HG02981 (cell line): ENCODE measurements around the gene YPEL1.
"Not testable (repeated sequence)": the region's sequence is repeated elsewhere in the genome, so short reads cannot be mapped to it uniquely, and the experiment has no call there.

Experiments used
- ATAC-seq: cut with Tn5 transposase; IDR thresholded peaks from one replicate; pipeline ENCODE4 v1.9.1; 2021; ENCODE audit warnings: mild to moderate bottlenecking, moderate library complexity; ENCODE audit not compliant: unreplicated experiment

The YPEL1 gene

DNA sequence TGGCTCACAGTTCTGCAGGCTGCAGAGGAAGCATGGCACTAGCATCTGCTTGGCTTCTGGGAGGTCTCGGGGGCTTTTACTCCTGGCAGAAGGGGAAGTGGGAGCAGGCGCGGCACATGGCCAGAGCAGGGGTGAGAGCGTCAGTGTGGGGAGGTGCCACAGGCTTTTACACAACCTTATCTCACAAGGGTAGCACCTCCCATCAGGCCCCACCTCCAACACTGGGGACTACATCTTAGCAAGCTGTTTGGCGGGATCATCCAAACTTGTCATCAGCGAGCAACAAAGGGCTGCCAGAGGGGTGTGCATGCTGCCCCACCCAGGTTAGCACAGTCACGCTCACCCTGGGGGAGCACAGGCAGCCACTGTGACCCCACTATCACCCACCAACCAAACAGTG, 18.9 kb upstream of the YPEL1 start:
- ATAC-seq = no peak

DNA sequence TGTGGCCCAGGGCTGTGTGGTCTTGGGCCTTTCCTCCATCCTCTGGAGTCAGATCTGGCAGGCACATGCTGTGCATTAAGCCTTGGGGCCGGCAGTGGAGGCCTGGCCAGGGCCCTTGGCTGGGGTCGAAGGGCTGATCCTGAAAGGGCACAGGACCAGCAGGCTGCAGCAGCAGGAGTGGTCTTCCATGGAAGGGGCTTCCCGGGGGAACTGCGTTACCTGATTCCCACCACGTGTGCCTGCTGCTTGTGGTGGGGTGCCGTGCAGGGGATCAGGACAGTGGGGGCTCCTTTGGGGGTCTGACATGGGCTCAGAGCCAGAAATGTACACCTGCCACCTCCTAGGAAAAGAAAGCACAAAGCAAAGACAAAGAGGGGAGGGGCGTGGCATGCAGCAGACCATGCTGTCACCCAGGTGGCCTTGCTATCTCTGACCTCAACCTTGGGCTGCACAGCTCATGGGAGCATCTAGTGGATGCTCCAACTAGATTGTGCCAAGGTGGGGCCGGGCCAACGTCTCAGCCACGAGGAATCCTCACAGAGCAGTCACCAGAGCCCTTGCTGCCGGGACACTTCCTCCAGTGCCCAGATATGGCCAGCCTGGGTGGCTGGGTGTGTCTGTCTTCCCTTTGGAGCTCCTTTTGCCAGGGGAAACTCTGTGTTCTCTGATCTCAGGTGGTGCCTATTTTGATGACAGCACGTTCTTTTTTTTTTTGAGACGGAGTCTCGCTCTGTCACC, 17.9 kb upstream of the YPEL1 start:
- no peak for ATAC-seq

GRCh38 chr22:21752276-21752675, 16.7 kb upstream of the YPEL1 start:
- ATAC-seq = no peak

- no peak for ATAC-seq
These were observed 10.4 kb upstream of the YPEL1 start for GRCh38 chr22:21745948-21746347.

DNA sequence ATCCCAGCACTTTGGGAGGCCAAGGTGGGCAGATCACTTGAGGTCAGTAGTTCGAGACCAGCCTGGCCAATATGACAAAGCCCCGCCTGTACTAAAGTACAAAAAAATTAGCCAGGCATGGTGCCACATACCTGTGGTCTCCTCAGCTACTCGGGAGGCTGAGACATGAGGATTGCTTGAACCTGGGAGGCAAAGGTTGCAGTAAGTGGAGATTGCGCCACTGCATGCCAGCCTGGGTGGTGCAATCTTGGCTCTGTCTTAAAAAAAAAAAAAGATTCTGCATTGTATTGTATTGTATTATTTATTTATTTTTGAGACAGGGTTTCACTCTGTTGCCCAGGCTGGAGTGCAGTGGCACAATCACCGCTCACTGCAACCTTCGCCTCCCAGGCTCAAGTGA, 9.3 kb upstream of the YPEL1 start:
- ATAC-seq = not testable (repeated sequence)

DNA sequence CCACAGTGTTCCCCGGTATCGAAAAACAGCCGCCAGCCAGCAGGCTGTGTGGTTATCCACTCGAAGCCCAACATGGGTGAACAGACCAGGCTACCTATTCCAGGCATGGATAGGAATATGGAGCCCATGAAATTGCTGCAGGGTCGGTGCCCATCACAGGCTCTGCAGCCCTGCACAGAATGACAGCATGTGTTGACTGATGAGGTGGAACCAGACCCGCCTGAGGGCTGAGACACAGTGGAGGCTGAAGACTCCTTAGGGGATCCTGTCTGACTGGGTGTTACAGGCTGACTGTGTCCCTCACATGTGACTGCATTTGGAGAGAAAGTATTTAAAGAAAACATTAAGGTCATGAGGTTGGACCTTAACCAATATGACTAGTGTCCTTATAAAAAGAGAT, 6.2 kb upstream of the YPEL1 start:
- ATAC-seq = no peak

- no peak for ATAC-seq
These were observed 5.5 kb upstream of the YPEL1 start for GRCh38 chr22:21741059-21741458.

GRCh38 chr22:21739828-21740377, 4.3 kb upstream of the YPEL1 start:
- ATAC-seq = no peak

GRCh38 chr22:21738966-21739365, 3.4 kb upstream of the YPEL1 start:
- ATAC-seq = no peak

GRCh38 chr22:21738081-21738480, 2.5 kb upstream of the YPEL1 start:
- ATAC-seq = no peak

DNA sequence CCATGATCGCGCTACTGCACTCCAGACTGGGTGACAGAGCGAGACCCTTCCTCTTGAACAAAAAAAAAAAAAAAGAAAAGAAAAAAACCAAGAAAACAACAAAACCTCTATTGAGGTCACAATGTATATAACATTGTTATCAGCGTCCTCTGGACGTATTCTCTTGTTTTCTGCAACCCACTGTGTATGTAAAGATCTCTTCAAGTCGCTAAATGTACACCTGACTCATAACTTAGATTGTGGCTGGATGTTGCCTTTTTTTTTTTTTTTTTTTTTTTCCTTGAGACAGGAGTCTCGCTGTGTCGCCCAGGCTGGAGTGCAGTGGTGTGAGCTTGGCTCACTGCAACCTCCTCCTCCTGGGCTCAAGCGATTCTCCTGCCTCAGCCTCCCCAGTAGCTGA, 1.4 kb upstream of the YPEL1 start:
- ATAC-seq = no peak

DNA sequence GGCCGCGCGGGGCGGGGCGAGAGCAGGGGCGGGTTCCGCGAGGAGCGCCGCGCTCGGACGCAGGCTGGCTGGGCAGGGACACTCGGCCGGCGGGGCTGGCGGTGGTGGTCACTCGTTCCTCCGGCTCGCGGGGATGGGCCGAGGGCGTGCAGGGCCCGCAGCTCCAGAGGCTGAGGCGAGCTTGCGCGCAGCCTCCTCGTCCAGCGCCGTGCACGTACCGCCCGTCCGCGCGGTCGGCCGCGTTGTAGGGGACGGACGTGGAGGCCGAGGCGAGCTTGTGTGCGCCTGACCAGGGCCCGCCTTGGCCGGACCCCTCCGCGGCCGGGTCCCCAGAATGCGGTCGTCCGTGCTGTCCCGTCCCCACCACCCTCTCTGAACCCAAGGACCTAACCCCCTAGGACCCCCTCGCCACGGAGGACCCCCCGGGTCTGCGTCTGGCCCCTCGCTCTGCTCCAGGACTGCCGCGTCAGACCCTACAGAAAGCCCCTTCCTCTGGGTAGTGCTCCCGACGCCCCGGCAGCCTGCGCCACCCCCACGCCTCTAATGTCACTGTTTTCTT, 569 bp upstream of the YPEL1 start:
- peak; percentile 6 for ATAC-seq

- ATAC-seq = no peak
These were observed 924 bp downstream of the YPEL1 start for GRCh38 chr22:21734540-21735199.

GRCh38 chr22:21731503-21731902, 4.1 kb downstream of the YPEL1 start:
- ATAC-seq = no peak

DNA sequence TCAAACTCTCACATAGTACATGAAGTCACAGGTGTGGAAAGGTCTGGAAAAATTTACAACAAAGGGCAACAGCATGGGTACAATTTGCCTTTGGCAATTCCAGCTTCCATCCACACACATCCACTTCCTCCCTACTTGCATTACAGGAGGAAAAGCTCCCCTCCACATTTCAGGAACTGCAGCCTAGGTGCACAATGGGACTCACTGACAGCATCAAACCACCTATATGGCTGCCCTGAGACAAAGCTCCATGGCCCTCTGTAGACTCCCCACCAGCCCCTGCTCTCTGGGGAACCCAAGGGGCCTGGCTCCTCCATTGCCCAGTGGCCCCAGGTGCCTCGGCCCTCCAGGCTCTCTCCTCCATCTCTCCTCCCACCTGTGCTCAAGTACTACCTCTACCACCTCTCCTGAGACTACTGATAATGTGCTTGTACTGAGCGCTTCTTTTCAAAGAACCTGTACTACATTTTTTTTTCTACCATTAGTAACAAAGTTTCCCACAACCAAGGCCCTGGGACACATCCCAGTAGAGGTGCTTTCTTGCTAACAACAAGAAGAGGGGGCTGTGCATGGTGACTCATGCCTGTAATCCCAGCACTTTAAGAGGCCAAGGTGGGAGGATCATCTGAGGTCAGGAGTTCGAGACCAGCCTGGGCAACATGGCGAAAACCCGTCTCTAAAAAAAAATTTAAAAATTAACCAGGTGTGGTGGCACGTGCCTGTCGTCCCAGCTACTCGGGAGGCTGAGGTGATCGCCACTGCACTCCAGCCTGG, 4.9 kb downstream of the YPEL1 start:
- no peak for ATAC-seq

- ATAC-seq = not testable (repeated sequence)
These were observed 6.4 kb downstream of the YPEL1 start for GRCh38 chr22:21729184-21729583.

GRCh38 chr22:21728270-21728669, 7.3 kb downstream of the YPEL1 start:
- no peak for ATAC-seq

DNA sequence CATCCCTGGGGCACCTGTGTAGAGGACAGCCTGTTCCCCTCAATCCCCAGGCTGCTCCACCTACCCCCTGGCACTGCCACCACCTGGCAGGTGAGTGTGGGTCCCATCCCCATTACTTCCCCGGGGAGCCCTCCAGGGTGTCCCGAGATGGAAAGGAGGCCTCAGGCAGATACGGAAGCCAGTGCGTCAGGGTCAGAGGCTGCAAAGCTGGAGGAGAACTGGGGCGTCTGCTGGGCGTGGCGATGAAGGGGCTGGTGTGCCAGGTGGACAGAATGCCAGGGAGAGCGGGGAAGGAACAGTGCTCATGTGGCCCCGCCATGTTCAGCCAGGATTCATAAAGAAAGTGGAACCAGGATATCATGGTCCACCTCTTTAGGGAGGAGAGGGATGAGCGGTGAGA, 7.8 kb downstream of the YPEL1 start:
- no peak for ATAC-seq

DNA sequence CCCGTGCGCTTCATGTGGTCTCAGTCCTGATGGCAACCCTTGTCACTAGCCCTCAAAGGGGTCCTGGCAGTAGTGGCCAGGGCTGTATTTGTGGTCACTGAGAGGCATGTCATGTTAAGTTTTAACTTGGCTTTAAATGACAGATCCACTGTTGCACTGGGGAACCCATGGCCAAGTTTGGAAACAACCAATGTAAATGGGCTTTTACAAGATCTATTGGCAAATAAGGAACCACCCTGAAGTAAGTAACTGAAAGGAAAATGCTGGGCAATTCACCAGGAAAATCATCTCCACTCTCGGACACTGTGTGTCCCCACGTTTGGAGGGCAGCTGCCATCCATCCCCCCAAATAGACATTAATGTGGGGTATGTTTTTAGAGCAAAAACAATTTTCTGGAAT, 8.4 kb downstream of the YPEL1 start:
- no peak for ATAC-seq

- ATAC-seq = no peak
These were observed 8.9 kb downstream of the YPEL1 start for GRCh38 chr22:21726650-21727049.

- ATAC-seq = no peak
These were observed 9.5 kb downstream of the YPEL1 start for GRCh38 chr22:21725956-21726649.
